ENCODE measurements around the gene ORC4. TPM values are rescaled to one million over a fixed set of nuclear protein-coding genes. Genes with fewer than 3 reads are reported as not detected.
A peak's percentile ranks its signal among the peaks of the same experiment; 100 is the strongest.

The ORC4 gene
- 100 to 1,000 TPM in 3 of 4 donors, 10 to 100 TPM in 1; 100.0 to 141 (median 113) TPM for polyA plus RNA-seq (ENCODE audit: insufficient read length in 4 of 4)

GRCh38 chr2:148020111-148021058 is at the start of gene ORC4:
TSS of gene ORC4 (minus strand) at chr2:148020737. CDS start at chr2:147975958, 44,779 bp downstream.
- DNase-seq (ENCODE audit: low read depth in 4 of 4, low spot score in 2 of 4): peak; percentile 96 to 99 (median 99)

- DNase-seq (ENCODE audit: low read depth in 4 of 4, low spot score in 2 of 4): no peak
Measured at GRCh38 chr2:148067801-148068200, 47.3 kb upstream of the ORC4 start.

DNA sequence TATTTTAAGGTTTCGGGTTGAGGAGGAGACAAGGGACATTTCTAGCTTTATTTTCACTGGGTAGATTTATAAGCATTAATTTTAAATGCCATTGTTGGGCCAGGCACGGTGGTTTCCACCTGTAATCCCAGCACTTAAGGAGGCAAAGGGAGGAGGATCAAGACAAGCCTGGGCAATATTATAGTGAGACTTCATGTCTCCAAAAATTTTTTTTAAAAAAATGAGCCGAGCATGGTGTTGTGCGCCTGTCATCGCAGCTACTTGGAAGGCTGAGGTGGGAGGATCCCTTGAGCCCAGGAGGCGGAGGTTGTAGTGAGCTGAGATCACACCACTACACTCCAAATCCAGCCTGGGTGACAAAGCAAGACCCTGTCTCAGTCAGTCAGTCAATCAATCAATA is 45.4 kb upstream of the ORC4 start:
- DNase-seq (ENCODE audit: low read depth in 4 of 4, low spot score in 2 of 4): no peak

DNA sequence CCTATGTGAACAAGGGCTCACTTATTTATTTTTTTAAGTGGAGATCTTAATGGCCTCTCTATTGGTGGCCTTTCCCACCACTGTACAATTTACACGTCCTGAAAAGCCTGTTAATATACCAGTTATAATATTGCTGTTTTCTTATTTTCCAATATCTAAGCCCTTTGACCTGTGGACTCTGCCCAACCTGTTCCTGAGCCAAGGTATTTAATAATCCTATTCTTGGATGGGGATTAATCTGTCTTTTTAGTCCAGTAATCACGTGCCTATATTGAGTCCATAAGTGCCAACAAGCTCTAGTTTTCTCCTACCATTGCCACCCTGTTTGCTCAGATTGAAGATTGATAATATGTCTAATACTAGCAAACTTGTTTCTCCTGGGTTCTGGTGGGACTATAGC is 43.1 kb upstream of the ORC4 start:
- no peak for DNase-seq (ENCODE audit: low read depth in 4 of 4, low spot score in 2 of 4)

DNA sequence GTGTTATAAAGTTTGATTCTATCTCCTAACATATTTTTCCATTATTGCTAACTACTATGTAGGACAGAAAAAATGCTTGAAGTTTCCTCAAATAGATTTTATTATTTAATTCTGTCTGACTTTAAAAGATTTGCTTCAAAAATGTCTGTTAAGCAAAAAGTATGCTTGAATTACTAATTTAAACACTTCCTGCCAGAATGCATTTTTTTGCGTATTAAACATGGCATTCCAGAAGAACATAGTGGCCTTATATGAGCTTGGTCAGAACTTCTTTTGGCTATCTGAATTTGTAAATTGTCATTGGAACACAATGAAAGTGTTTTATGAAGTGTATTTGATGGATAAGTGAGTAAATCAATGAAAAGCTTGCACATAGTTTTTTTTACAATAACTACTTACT is 38.1 kb upstream of the ORC4 start:
- DNase-seq (ENCODE audit: low read depth in 4 of 4, low spot score in 2 of 4): no peak

- no peak for DNase-seq (ENCODE audit: low read depth in 4 of 4, low spot score in 2 of 4)
Measured at GRCh38 chr2:148052687-148053086, 32.1 kb upstream of the ORC4 start.

GRCh38 chr2:148049284-148049683 is 28.7 kb upstream of the ORC4 start:
- DNase-seq (ENCODE audit: low read depth in 4 of 4, low spot score in 2 of 4): no peak

DNA sequence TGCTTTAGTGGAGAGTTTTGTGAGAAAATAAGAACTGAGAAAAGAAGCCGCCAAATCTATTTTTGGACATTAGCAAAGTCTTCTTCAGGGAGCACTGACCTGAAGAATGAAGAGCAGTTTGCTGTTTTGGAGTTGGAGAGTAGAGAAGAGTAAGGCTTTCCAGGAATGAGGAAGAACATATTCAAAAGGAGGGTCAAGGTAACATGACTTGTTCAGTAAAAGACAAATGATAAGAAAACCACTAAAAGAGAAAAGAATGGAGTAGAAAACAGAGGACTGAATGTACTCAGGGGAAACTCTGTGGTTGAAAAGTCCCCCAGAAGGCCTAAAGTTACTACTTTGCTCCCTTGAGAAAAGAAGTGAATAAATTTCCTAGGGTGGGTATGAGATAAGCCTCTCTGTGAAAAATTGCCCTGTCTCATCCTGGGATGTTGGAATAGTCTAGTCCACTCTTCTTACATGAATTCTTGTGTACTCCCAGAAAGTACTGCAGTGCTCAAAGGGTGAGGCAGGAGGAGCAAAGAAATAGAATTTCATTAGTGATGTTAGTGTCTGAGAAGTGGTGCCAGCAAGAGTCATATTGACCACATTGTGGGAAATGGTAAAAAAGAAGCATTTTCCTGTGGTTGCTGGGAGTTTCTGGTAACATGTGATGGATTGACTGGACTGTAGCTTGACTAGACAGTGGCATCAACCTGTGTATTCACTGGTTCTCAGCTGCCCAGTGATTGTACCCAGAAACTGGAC is 28.1 kb upstream of the ORC4 start:
- DNase-seq (ENCODE audit: low read depth in 4 of 4, low spot score in 2 of 4): no peak

DNA sequence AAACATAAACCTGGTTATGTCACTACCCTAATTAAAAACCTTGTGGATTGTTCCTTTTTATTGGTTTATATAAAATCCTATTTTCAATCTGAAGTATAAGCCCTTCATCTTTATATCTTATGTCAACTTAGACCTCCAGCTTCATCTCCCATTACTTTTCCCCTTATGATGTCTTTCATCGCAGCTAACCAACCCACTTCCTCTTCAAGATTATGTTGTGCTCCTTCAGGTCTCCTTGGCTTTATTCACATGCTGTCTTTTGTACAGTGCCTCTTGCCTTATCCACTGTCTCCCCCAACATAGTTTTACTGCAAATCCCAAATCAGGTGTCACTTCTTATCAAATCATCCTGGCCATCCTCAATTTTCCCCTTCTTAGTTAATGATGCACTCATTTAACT is 26.3 kb upstream of the ORC4 start:
- DNase-seq (ENCODE audit: low read depth in 4 of 4, low spot score in 2 of 4): no peak

DNA sequence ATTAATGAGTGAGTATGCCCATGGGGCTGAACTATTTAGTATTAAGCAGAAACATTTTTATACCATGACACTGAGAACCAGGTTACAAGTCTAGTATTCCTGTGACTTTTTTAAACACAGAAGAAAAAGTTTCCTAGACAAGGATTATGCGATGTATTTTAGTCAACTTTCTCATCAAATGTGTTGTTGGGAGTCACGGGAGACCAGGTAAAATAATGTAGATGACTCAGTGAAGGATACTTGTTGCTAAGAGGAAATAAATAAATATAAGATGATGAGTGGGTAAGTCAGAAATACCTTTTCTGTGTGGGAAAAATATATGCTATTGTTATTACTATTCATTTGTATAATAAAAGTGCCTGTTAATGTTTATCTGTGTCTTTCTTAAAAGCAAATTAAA is 23.8 kb upstream of the ORC4 start:
- no peak for DNase-seq (ENCODE audit: low read depth in 4 of 4, low spot score in 2 of 4)

DNA sequence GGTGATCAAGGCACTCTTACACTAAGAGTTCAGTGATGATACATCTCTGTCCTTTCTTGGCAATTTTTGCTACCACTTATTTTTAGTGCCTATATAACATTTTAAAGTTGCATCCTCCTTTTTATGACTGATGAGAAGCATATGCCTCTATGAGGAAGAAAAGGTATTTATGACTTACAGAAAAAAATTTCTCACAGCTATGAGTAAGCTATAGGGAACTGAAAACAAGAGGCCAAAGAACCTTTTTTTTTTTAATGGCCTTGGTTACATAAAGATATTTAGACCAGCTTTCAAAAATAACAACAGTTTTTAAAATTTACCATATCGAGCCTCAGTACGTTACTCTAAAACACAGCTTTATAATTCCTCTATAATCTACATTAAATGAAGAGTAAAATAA is 21.7 kb upstream of the ORC4 start:
- DNase-seq (ENCODE audit: low read depth in 4 of 4, low spot score in 2 of 4): no peak

- no peak for DNase-seq (ENCODE audit: low read depth in 4 of 4, low spot score in 2 of 4)
Measured at GRCh38 chr2:148039783-148040182, 19.2 kb upstream of the ORC4 start.

DNA sequence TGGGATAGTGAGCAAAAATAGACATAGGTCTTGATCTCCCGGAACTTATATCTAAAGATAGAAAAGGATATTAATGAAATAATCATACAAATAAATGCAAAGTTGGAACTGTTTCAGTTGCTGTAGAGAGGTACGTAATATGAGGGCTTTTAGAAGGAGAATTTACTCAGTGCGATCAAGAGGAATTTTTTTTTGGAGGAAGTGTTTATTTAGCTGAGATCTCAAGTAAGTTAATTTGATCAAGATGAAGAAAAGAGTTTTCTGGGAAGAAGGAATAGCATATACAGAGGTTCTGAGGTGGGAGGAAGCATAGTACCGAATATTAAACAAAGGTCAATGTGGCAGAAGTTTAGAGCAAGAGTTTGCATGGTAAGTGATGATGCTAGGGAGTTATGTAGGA is 11.7 kb upstream of the ORC4 start:
- no peak for DNase-seq (ENCODE audit: low read depth in 4 of 4, low spot score in 2 of 4)

DNA sequence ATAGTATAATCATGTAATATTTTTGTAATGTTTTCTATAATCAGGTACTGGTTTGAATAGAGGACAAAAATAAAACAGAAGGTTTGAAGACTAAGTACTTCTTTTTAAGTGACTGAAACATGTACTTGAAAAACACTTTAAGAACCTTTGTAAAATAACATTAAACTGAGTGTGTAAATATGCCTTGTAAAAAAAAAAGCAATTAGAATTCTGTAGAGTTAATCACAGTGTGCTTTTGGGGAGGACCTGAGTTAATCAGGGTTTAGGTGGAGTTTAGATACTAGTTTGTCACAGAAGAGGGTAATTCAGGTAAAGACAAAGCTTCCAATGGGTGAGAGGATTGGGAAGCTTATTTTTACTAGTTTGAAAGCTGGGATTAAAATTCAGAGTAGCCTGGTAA is 10.6 kb upstream of the ORC4 start:
- DNase-seq (ENCODE audit: low read depth in 4 of 4, low spot score in 2 of 4): no peak

DNA sequence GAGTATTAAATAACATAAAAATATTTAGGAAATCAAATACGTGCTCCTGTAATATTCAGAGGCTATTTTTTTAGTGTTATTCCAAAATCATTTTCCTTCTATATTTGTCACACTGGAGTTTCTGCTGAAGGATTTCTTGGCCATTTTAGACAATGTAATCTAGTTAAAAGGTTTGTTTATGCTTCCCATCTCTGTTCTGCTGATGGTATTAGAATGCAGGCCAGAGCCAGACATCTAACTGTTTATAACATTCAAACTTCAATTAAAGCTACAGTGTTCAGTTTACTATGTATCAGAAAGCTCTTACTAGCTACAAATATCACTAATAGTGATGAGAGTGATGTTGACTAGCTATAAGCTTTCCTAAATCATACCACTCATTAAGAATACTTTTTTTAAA is 8.2 kb upstream of the ORC4 start:
- no peak for DNase-seq (ENCODE audit: low read depth in 4 of 4, low spot score in 2 of 4)

- no peak for DNase-seq (ENCODE audit: low read depth in 4 of 4, low spot score in 2 of 4)
Measured at GRCh38 chr2:148027822-148028221, 7.3 kb upstream of the ORC4 start.

- no peak for DNase-seq (ENCODE audit: low read depth in 4 of 4, low spot score in 2 of 4)
Measured at GRCh38 chr2:148026573-148026972, 6.0 kb upstream of the ORC4 start.

DNA sequence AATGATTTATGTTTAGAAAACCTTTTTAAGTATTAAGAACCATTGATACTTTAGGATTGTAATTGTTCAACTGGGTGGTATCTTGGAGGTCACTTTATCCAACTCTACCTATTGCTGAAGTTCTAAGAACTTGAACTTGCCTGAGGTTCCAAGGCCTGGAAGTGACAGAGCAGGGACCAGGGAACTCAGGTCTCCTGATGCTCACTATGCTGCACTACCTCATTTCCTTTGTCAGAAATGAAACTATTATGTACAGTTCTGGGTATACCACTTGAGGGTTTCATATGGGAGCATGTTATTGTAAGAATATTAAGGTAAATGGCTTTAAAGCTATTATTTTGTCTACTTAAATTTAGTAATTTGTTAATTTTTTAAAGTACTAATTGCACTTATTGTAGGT is 3.3 kb upstream of the ORC4 start:
- DNase-seq (ENCODE audit: low read depth in 4 of 4, low spot score in 2 of 4): no peak

- no peak for DNase-seq (ENCODE audit: low read depth in 4 of 4, low spot score in 2 of 4)
Measured at GRCh38 chr2:148022882-148023281, 2.3 kb upstream of the ORC4 start.

GRCh38 chr2:148022351-148022750 is 1.8 kb upstream of the ORC4 start:
- no peak for DNase-seq (ENCODE audit: low read depth in 4 of 4, low spot score in 2 of 4)

DNA sequence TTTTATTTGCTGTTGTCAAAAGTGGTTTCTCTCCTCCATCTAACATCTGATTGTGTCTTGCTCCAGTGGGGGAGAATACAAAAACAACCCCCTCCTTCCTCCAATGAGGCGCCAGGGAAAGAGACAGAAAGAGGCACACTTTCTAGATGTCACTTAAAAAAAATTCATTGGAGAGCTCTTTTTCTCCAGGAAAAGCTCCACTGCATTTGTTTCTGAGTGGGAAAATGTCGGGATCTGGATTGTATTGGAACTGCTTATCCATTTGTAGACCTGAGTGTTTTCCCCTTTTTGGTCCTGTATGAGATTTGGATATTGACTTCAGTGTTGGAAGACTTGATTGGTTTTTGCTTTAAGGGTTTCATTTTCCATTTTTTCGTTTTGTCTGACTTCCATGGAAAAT is 1.3 kb upstream of the ORC4 start:
- DNase-seq (ENCODE audit: low read depth in 4 of 4, low spot score in 2 of 4): peak in 1 of 4 donors; percentile 17

Data from left renal cortex interstitium (tissue), 4 donors.